Osteocyte (in vitro differentiated cells): Measurements from ENCODE around the gene MYPOP. TPM values are rescaled to one million over a fixed set of nuclear protein-coding genes. Genes with fewer than 3 reads are reported as not detected.

Source experiments
- DNase-seq: peaks from one replicate; pipeline ENCODE4 v3.0.0; 2021; ENCODE audit warnings: mixed read lengths; ENCODE audit not compliant: unreplicated experiment; ENCODE audit errors: extremely low spot score
- H3K27ac Mint-ChIP-seq: one replicate; pipeline ENCODE4 v1.8.0; 2021; ENCODE audit warnings: mild to moderate bottlenecking, mixed read lengths; ENCODE audit not compliant: unreplicated experiment
- H3K27me3 Mint-ChIP-seq: one replicate; pipeline ENCODE4 v1.8.0; 2021; ENCODE audit warnings: mixed read lengths; ENCODE audit not compliant: unreplicated experiment
- H3K36me3 Mint-ChIP-seq: one replicate; pipeline ENCODE4 v1.8.0; 2021; ENCODE audit warnings: mixed read lengths; ENCODE audit not compliant: unreplicated experiment
- H3K4me1 Mint-ChIP-seq: one replicate; pipeline ENCODE4 v1.8.0; 2021; ENCODE audit warnings: mixed read lengths; ENCODE audit not compliant: unreplicated experiment
- H3K4me3 Mint-ChIP-seq: one replicate; pipeline ENCODE4 v1.8.0; 2021; ENCODE audit warnings: mild to moderate bottlenecking, moderate library complexity, mixed read lengths; ENCODE audit not compliant: unreplicated experiment
- H3K9me3 Mint-ChIP-seq: one replicate; pipeline ENCODE4 v1.8.0; 2021; ENCODE audit warnings: mixed read lengths; ENCODE audit not compliant: unreplicated experiment
- total RNA-seq: library from RNA; stranded (reverse); gene quantifications from 2 replicates; pipeline ENCODE4 v1.2.1, GENCODE V29; 2021
- TF ChIP-seq, protein P1 (sequence below): fragments of 200-600 bp; sonication (generic); IDR thresholded peaks from 2 replicates; pipeline ENCODE4 v1.5.0; 2021; ENCODE audit warnings: antibody characterized with exemption, mild to moderate bottlenecking, moderate library complexity

The MYPOP gene
- total RNA-seq, 1 donor from 2014 or later, result 10.4 TPM

DNA sequence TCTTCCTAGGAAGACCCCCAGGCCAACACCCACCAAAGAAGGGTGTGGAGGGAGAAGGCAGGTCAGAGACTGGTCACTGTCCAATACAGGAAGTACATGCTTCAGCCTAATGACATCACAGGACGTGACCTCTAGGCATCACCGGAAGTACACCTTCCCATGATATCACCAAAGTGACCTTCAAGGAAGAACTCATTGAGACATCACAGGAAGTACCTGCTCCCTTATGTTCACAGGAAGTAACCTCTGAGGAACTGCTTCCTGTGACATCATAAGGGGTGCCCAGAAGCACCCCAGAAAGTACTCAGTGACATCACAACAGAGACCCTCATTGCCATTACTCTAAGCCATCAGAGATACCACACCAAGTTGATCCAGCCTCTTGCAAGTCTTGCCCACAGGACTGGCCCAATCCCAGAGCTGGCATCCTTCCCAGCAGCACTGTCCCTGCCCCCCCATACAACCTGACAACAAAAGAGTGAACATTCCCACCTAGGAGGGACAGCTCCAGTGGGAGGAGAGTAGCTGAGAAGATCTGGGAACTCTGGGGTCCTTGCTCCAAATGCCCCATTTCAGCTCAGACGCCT is 36.4 kb upstream of the MYPOP start:
- Mint-ChIP-seq H3K4me3 (no peak overlapping the region), H3K4me1 (no peaks in the 10 kb centered on the region), H3K9me3 (no peaks in the 10 kb centered on the region), H3K27me3 (peaks cover 22% of the 10 kb centered on the region), H3K36me3 (no peaks in the 10 kb centered on the region), H3K27ac (no peak overlapping the region)
- TF ChIP-seq, protein P1, sequence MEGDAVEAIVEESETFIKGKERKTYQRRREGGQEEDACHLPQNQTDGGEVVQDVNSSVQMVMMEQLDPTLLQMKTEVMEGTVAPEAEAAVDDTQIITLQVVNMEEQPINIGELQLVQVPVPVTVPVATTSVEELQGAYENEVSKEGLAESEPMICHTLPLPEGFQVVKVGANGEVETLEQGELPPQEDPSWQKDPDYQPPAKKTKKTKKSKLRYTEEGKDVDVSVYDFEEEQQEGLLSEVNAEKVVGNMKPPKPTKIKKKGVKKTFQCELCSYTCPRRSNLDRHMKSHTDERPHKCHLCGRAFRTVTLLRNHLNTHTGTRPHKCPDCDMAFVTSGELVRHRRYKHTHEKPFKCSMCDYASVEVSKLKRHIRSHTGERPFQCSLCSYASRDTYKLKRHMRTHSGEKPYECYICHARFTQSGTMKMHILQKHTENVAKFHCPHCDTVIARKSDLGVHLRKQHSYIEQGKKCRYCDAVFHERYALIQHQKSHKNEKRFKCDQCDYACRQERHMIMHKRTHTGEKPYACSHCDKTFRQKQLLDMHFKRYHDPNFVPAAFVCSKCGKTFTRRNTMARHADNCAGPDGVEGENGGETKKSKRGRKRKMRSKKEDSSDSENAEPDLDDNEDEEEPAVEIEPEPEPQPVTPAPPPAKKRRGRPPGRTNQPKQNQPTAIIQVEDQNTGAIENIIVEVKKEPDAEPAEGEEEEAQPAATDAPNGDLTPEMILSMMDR, result no peak
- DNase-seq, result no peak

DNA sequence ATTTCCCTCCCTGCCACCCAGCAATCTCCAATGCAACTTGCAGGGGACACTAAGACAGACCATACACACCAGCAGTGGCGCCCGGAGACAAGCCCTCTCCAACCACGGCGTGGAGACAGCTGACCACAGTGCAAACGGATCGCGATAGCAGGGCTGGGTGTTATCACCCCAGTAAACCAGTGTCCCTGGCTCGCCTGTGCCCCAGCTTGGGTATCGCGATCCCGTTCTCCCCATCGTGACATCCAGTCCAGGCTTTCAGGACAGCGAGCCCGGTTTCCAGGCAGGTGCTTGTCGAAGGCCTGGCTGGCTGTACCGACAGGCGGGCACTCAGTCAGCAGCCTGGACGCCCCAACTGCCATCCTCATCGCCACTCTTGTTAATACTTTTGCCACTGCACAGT is 32.9 kb upstream of the MYPOP start:
- Mint-ChIP-seq H3K27me3 (peaks cover 42% of the 10 kb centered on the region), H3K4me3 (no peak overlapping the region), H3K36me3 (no peaks in the 10 kb centered on the region), H3K4me1 (no peaks in the 10 kb centered on the region), H3K27ac (no peak overlapping the region), H3K9me3 (no peaks in the 10 kb centered on the region)
- DNase-seq, result no peak
- TF ChIP-seq, protein P1, result no peak

DNA sequence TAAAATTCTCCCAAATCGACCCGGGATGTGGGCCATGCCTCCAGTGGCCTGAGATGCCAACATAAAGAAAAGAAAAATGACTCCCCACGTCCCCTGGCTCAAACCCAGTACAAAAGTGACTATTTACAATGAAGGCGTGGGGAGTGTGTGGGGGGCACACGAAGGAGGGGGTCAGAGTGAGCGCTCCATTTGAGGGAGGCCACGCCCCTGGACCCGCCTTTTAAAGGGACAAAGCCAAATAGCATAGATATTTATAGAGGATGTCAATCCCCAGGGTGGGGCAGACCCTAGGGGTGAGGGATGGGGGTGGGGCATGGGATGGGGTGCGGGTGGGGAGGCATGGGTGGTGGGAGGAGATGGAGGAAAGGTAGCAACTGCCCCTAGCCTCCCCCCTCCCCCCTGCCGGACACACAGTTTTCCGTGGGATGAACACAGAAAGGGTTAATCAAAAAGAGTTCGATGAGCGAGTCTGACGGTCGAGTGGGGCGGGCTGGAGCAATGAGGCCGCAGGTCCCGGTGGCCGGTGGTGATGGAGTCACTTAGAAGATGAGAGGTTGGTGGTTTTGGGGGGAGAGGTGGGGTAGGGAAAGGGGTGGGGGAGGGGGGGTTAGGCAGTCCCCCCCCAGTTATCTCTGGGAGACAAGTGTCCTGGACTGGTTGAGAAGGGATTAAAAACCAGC is 32.3 kb upstream of the MYPOP start:
- H3K27me3 Mint-ChIP-seq, result peaks cover 45% of the 10 kb centered on the region

DNA sequence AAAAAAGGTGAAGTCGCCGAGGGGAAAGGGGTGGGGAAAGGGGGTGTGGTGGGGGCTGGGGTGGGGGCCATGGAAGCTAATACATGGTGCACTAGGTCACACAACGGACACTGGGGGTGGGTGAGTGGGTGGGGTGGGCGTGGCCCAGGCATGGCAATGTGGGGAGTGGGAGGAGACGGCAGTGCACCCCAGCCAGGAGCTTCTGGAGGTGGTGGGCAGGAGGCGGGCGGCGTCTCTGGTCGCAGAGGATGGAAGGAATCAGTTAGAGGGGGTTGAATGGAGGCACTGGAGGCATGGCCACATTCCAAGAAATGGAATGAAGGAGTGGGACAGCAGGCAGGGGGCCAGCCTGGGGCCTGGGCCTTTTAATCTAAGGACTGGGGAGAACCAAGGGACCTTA is 31.3 kb upstream of the MYPOP start:
- no peaks in the 10 kb centered on the region for H3K9me3 Mint-ChIP-seq
- peaks cover 49% of the 10 kb centered on the region for H3K27me3 Mint-ChIP-seq
- DNase-seq, result no peak
- H3K36me3 Mint-ChIP-seq, result no peaks in the 10 kb centered on the region
- TF ChIP-seq, protein P1, result no peak
- H3K27ac Mint-ChIP-seq, result no peak overlapping the region
- H3K4me1 Mint-ChIP-seq, result no peaks in the 10 kb centered on the region
- H3K4me3 Mint-ChIP-seq, result no peak overlapping the region

More for the DNA sequence above, 32.3 kb upstream of the MYPOP start:
- no peak overlapping the region for H3K4me3 Mint-ChIP-seq
- TF ChIP-seq, protein P1, result no peak
- no peak overlapping the region for H3K27ac Mint-ChIP-seq
- H3K36me3 Mint-ChIP-seq, result no peaks in the 10 kb centered on the region
- DNase-seq, result no peak
- no peaks in the 10 kb centered on the region for H3K9me3 Mint-ChIP-seq
- H3K4me1 Mint-ChIP-seq, result no peaks in the 10 kb centered on the region

DNA sequence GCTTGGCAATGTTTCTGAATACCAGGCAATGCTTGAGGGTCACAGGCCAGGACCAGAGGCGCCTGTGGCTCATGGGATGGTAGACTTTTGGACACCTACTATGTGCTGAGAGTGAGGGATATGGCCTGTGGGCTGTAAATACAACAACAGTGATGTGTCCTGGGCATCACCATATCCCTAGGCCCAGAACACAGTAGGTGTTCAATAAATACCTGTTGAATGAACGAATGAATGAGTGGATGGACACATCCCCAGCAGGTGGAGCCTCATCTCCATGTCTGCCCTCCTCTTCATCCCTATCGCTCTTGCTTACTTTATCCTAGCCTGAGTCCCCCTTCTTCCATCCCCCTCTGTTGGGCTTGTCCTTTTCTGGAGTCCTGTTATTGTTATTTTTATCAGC is 28.6 kb upstream of the MYPOP start:
- peaks cover 7% of the 10 kb centered on the region for H3K4me1 Mint-ChIP-seq
- no peak overlapping the region for H3K4me3 Mint-ChIP-seq

More for the DNA sequence above, 28.6 kb upstream of the MYPOP start:
- no peaks in the 10 kb centered on the region for H3K9me3 Mint-ChIP-seq
- peaks cover 44% of the 10 kb centered on the region for H3K27me3 Mint-ChIP-seq
- TF ChIP-seq, protein P1, result no peak
- DNase-seq, result no peak
- H3K27ac Mint-ChIP-seq, result no peak overlapping the region
- no peaks in the 10 kb centered on the region for H3K36me3 Mint-ChIP-seq
